ENCODE data around the gene PDZRN3. TPM values are rescaled to one million over a fixed set of nuclear protein-coding genes. Genes with fewer than 3 reads are reported as not detected.
A peak's percentile ranks its signal among the peaks of the same experiment; 100 is the strongest.

Gene PDZRN3
- total RNA-seq: 10 to 100 TPM; 14.2 to 26.4 TPM
- long read RNA-seq, full-length matches to known transcripts: 2 of 6 reads
- long read RNA-seq, partial matches to known transcripts: 0 of 6 reads
- long read RNA-seq, other reads (novel, unspliced or antisense): 4 of 6 reads

- intact Hi-C loops (cut with DNase I, micrococcal nuclease): loop anchor here in 1 of 2 donors (5.0 to 10.0 kb wide), 2 partner anchors 113 to 230 kb away; no protein-coding TSS in a partner anchor
- DNase-seq (peak; percentile 61 to 72), ATAC-seq (peak; percentile 79)
Observed at GRCh38 chr3:73624821-73625665, at the start of gene PDZRN3. TSS of gene PDZRN3 (minus strand) at chr3:73624941.

GRCh38 chr3:73674280-73674679 lies 49.5 kb upstream of the PDZRN3 start:
- ATAC-seq (no peak), DNase-seq (no peak)
- intact Hi-C loops (cut with DNase I, micrococcal nuclease): no loop called here

DNA sequence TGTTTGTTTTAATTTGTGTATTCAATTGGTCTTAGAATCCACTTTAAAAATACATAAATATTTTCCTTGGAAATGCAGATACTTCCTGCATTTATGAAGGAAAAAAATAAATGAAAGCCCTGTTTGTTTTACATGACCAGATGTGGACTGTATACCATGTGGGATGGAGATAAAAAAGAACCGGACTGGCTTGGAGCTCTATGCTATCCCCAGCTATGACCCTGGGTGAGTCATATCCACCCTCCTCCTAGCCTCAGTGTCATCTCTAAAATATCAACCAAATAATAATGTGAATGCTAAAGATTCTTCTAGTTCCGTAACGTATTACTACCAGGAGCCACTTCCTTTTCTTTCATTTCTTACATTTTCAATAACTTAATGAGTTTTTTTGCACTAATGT lies 44.5 kb upstream of the PDZRN3 start:
- intact Hi-C loops (cut with DNase I, micrococcal nuclease): no loop called here
- ATAC-seq (no peak), DNase-seq (no peak)

DNA sequence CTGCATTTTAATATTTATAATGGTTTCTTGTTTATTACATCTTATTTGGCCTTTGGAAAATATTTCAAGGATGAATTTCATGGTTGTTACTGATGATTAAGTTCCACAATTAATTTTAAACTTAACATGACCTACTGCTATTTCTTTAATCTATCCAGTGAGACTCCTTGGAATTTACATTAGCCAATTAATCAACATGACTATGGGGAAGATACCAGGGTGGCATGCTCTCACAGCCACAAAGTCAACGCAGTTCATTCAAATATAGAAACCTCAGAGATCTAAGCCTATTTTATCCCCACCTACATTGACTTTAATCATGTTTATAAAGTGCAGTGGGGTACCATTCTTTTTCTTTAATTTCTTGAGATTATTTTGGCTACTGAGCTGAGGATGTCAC lies 43.6 kb upstream of the PDZRN3 start:
- intact Hi-C loops (cut with DNase I, micrococcal nuclease): no loop called here
- ATAC-seq: no peak
- no peak for DNase-seq

- intact Hi-C loops (cut with DNase I, micrococcal nuclease): no loop called here
- ATAC-seq (no peak), DNase-seq (no peak)
Observed at GRCh38 chr3:73667889-73668288, 43.1 kb upstream of the PDZRN3 start.

GRCh38 chr3:73665286-73665685 lies 40.5 kb upstream of the PDZRN3 start:
- intact Hi-C loops (cut with DNase I, micrococcal nuclease): no loop called here
- DNase-seq (no peak), ATAC-seq (no peak)

GRCh38 chr3:73664389-73664788 lies 39.6 kb upstream of the PDZRN3 start:
- no peak for DNase-seq
- intact Hi-C loops (cut with DNase I, micrococcal nuclease): no loop called here

GRCh38 chr3:73663495-73663894 lies 38.8 kb upstream of the PDZRN3 start:
- ATAC-seq (no peak), DNase-seq (no peak)
- intact Hi-C loops (cut with DNase I, micrococcal nuclease): no loop called here

More at GRCh38 chr3:73664389-73664788, 39.6 kb upstream of the PDZRN3 start:
- ATAC-seq: no peak

- no peak for DNase-seq
- intact Hi-C loops (cut with DNase I, micrococcal nuclease): no loop called here
- ATAC-seq: no peak
Observed at GRCh38 chr3:73661265-73661664, 36.5 kb upstream of the PDZRN3 start.

GRCh38 chr3:73658227-73658626 lies 33.5 kb upstream of the PDZRN3 start:
- DNase-seq (no peak), ATAC-seq (no peak)
- intact Hi-C loops (cut with DNase I, micrococcal nuclease): no loop called here

GRCh38 chr3:73657186-73657585 lies 32.4 kb upstream of the PDZRN3 start:
- DNase-seq (no peak), ATAC-seq (no peak)
- intact Hi-C loops (cut with DNase I, micrococcal nuclease): no loop called here

- ATAC-seq: no peak
- intact Hi-C loops (cut with DNase I, micrococcal nuclease): no loop called here
Observed at GRCh38 chr3:73656241-73656890, 31.6 kb upstream of the PDZRN3 start.

DNA sequence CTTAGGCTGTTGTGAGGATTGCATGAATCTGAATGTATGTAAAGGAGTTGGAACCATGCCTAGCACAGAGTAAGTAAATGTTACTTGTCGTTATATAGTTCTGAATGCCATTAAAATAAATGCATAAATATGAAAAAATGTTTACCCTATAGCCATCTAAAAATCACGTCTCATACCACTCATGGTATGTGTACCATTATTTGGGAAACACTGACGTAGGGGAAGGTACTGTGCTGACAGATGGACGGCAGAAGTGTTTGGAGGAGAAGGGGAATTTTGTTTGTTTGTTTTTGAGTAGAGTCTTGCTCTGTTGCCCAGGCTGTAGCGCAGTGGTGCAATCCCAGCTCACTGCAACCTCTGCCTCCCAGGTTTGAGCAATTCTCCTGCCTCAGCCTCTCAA lies 30.5 kb upstream of the PDZRN3 start:
- DNase-seq: no peak
- ATAC-seq: no peak
- intact Hi-C loops (cut with DNase I, micrococcal nuclease): no loop called here

More at GRCh38 chr3:73656241-73656890, 31.6 kb upstream of the PDZRN3 start:
- no peak for DNase-seq

DNA sequence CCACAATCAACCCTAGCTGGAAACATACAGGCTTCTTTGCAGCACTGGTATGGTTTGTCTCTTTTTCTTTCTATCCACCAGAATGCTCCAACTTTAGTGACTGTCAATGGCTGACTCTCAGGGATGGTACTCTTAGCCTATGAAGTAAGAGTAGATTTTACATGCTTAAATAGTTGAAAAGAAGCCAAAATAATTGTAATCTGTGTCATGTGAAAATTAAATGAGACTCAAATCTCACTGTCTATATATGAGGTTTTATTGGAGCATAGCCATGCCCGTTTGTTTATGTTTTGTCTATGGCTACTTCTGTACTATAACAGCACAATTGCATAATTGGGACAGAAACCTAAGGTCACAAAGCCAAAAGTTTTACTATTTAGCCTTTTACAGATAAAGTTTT lies 29.1 kb upstream of the PDZRN3 start:
- DNase-seq: no peak
- intact Hi-C loops (cut with DNase I, micrococcal nuclease): no loop called here
- no peak for ATAC-seq

DNA sequence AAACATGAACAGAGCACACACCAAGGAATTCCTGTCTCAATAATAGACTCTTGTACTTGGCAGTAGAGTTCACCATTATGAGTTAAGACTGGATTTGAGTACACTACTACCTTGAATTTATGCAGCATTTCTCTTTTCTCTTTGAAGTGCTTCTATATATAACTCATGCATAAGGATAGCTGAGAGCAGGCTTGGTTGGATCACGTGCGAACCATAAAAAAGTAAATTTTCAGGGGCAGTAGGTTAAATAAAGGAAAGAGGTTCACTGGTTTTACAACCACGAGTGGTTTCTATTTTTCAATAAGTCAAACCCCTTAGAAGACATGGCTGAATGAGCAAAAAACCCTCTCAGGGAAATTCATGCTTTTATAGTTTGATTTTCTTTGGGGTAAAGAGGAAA lies 28.6 kb upstream of the PDZRN3 start:
- DNase-seq (no peak), ATAC-seq (no peak)
- intact Hi-C loops (cut with DNase I, micrococcal nuclease): no loop called here

GRCh38 chr3:73652896-73653295 lies 28.2 kb upstream of the PDZRN3 start:
- intact Hi-C loops (cut with DNase I, micrococcal nuclease): no loop called here
- ATAC-seq (no peak), DNase-seq (no peak)

DNA sequence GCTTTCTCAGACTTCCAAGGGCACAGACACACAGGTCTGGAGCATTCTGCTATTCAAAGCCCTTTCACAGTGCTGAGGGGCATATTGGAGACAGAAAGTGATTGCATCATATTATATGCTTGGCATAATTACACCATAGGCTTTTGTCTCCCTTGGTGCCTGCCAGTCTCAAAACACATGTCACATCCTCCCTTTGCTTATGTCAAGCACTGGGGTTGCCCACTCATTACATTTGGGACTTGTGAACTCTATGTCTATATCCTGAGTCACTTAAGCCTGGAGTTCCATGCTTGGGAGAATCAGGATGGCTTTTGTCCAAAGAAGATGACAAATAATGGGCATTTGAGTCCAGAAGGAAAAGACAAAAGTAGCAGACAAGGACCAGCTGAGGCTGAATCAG lies 12.3 kb upstream of the PDZRN3 start:
- ATAC-seq (no peak), DNase-seq (no peak)
- intact Hi-C loops (cut with DNase I, micrococcal nuclease): no loop called here

GRCh38 chr3:73635254-73635653 lies 10.5 kb upstream of the PDZRN3 start:
- no peak for DNase-seq
- intact Hi-C loops (cut with DNase I, micrococcal nuclease): no loop called here
- no peak for ATAC-seq

GRCh38 chr3:73633916-73634344 lies 9.2 kb upstream of the PDZRN3 start:
- intact Hi-C loops (cut with DNase I, micrococcal nuclease): no loop called here
- DNase-seq (no peak), ATAC-seq (no peak)

DNA sequence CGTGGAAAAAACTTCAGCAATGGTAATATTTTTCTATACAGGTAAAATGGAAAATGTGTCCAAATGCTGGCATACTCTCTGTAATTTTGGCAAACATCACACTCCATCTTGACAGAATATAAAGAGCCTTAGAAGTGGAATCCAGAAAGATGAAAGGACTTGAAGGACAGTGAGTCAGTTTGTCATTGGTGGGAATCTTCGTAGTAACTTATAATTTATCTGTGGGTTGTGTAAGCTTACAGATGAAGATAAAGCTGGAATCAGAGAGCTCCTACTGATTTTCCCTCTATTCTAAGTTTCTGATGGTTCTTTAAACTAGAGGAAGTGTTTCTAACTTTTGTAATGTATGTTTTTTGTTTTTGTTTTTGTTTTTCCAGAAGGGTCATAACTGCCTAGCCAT lies 8.7 kb upstream of the PDZRN3 start:
- DNase-seq (no peak), ATAC-seq (no peak)
- intact Hi-C loops (cut with DNase I, micrococcal nuclease): no loop called here
